Measurements from ENCODE around the gene CORO7.

The CORO7 gene

DNA sequence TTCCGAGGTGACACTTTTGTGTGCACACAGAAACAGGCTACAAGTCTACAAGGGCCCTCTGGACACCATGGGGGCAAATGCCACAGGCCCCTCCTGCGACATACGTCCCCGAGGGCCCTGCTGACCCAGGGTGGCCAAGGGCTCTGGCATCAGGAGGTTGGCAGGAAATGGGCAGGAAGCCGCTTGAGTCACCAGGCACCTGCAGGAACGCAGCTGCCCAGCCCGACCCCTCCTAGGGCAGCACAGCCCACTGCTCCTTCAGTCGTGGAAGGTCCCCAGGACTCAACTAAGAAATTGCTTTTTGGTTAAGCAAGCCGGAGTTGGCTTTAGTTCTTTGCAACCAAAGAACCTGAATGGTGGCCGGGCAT, 8.1 kb downstream of the CORO7 start:
- Histone ChIP-seq H3K27ac (ENCODE audit: low read depth, low read length) (no peak overlapping the region), H4K8ac (ENCODE audit: low read depth, low read length) (no peak overlapping the region), H3K4ac (ENCODE audit: low read depth, low read length) (no peak overlapping the region), H2BK5ac (ENCODE audit: low read length) (no peak overlapping the region), H3K4me3 (ENCODE audit: low read length) (no peak overlapping the region), H3K4me2 (ENCODE audit: low read length) (no peak overlapping the region), H4K5ac (ENCODE audit: low read length) (no peak overlapping the region), H2AK5ac (ENCODE audit: low read length) (no peak overlapping the region), H3K36me3 (ENCODE audit: control insufficient read depth, insufficient read depth, low read length) (no peaks in the 10 kb centered on the region), H3K23ac (ENCODE audit: low read length) (no peak overlapping the region), H3K18ac (ENCODE audit: low read length) (no peak overlapping the region), H3K9ac (ENCODE audit: low read length) (no peak overlapping the region), H2BK120ac (ENCODE audit: low read depth, low read length) (no peak overlapping the region), H3K27me3 (ENCODE audit: insufficient read depth, low read length, poor library complexity) (no peaks in the 10 kb centered on the region), H3K4me1 (ENCODE audit: control insufficient read depth, low read depth, low read length) (no peaks in the 10 kb centered on the region), H2BK15ac (replicated peaks; ENCODE audit: low read depth) (no peak overlapping the region), H3K56ac (ENCODE audit: low read length) (no peak overlapping the region), H3K79me2 (ENCODE audit: control insufficient read depth, insufficient read depth, low read length) (no peaks in the 10 kb centered on the region), H3K79me1 (ENCODE audit: low read length) (no peaks in the 10 kb centered on the region)
- no peak for DNase-seq
- WGBS (ENCODE audit: extremely low coverage, insufficient coverage, low lambda C conversion rate): no CpG with 5 or more reads among the region's 10 CpGs

DNA sequence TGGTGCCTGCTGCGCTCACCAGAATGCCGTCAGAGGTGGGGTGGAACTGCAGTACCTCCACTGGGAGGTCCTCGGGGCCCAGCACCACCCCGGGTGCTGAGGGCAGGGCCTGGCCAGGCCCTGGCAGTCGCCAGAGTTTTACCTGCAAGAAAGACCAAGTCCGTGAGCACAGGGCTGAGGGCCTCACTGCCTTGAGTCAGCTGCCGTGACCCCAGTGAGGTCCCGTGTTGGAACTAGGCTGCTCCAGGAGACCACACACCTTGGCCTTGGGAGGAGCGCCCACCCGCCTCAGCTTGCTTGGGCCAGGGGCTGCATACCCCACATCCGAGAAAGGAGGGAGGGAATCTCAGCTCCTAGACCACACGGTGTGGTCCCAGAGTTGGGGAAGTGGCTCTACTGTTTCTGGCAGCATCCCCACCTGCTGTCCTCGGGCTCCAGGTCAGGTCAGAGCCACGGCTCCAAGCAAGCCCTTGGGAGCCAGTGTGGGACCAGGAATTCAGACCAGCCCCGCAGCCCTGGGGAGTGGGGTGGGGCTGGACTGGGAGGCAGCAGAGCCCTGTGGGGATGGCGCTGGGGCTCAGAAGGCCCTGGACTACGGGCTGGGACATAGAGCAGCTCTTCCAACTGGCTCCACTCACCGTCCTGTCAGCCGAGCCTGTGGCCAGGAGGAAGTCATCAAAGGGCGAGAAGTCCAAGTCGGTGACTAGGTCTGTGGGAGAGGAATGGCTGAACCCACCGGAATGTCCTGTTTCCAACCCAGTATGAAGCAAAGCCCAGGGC, 8.7 kb downstream of the CORO7 start:
- no peak overlapping the region for H3K4me3 ChIP-seq (ENCODE audit: low read length)
- no peak overlapping the region for H3K9ac ChIP-seq (ENCODE audit: low read length)
- no peak overlapping the region for H3K4ac ChIP-seq (ENCODE audit: low read depth, low read length)
- no peak overlapping the region for H2AK5ac ChIP-seq (ENCODE audit: low read length)
- no peak overlapping the region for H3K4me2 ChIP-seq (ENCODE audit: low read length)
- no peak overlapping the region for H4K5ac ChIP-seq (ENCODE audit: low read length)
- no peak overlapping the region for H2BK5ac ChIP-seq (ENCODE audit: low read length)
- H3K79me2 ChIP-seq (ENCODE audit: control insufficient read depth, insufficient read depth, low read length): no peaks in the 10 kb centered on the region
- H4K8ac ChIP-seq (ENCODE audit: low read depth, low read length): no peak overlapping the region
- DNase-seq: no peak
- no CpG with 5 or more reads among the region's 22 CpGs for WGBS (ENCODE audit: extremely low coverage, insufficient coverage, low lambda C conversion rate)
- H3K56ac ChIP-seq (ENCODE audit: low read length): no peak overlapping the region
- H3K27ac ChIP-seq (ENCODE audit: low read depth, low read length): no peak overlapping the region
- no peak overlapping the region for H3K23ac ChIP-seq (ENCODE audit: low read length)
- H3K18ac ChIP-seq (ENCODE audit: low read length): no peak overlapping the region
- H3K36me3 ChIP-seq (ENCODE audit: control insufficient read depth, insufficient read depth, low read length): no peaks in the 10 kb centered on the region
- H2BK15ac ChIP-seq (replicated peaks; ENCODE audit: low read depth): no peak overlapping the region
- H2BK120ac ChIP-seq (ENCODE audit: low read depth, low read length): no peak overlapping the region
- no peaks in the 10 kb centered on the region for H3K27me3 ChIP-seq (ENCODE audit: insufficient read depth, low read length, poor library complexity)
- H3K4me1 ChIP-seq (ENCODE audit: control insufficient read depth, low read depth, low read length): no peaks in the 10 kb centered on the region
- H3K79me1 ChIP-seq (ENCODE audit: low read length): no peaks in the 10 kb centered on the region

DNA sequence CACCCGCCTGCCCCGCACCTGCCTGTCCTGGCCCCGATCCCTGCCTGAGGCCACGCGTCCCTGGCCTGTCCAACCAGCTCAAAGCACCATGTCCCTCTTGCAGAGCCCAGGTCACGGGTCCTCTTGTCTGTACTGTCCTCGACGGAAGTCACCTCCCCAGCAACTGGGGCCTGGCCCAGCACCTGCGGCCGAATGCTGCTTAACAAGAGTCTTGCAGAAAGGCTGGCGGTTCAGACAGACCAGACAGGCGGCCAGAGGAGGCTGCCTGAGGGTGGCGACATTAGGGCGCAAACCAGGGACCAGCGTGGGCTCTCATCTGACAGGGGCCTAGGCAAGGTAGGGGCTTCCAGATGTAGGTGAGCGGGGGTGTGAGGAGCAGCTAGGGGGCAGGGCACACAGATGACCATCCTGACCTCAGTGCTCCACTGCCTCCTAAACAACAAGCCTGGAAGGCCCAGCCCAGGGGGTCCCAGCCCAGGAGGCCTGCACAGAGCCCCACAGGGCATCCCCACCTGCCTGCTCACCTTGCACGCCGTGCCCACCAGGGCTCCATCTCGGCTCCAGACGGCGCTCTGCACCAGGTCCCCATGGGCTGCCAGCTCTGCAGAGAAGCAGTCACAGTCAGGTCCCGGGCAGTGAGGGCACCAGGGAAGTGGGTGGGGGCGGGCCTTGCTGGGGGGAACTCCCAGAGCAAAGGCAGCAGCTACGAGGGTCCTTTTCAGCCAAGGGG, 11.3 kb downstream of the CORO7 start:
- Histone ChIP-seq H3K4me2 (ENCODE audit: low read length) (no peak overlapping the region), H3K27ac (ENCODE audit: low read depth, low read length) (no peak overlapping the region), H2BK120ac (ENCODE audit: low read depth, low read length) (no peak overlapping the region), H3K4ac (ENCODE audit: low read depth, low read length) (no peak overlapping the region), H4K5ac (ENCODE audit: low read length) (no peak overlapping the region), H3K27me3 (ENCODE audit: insufficient read depth, low read length, poor library complexity) (no peaks in the 10 kb centered on the region), H3K56ac (ENCODE audit: low read length) (no peak overlapping the region), H3K4me1 (ENCODE audit: control insufficient read depth, low read depth, low read length) (no peaks in the 10 kb centered on the region), H3K23ac (ENCODE audit: low read length) (no peak overlapping the region), H4K8ac (ENCODE audit: low read depth, low read length) (no peak overlapping the region), H2BK15ac (replicated peaks; ENCODE audit: low read depth) (no peak overlapping the region), H2AK5ac (ENCODE audit: low read length) (no peak overlapping the region), H3K36me3 (ENCODE audit: control insufficient read depth, insufficient read depth, low read length) (no peaks in the 10 kb centered on the region), H3K18ac (ENCODE audit: low read length) (no peak overlapping the region), H3K79me2 (ENCODE audit: control insufficient read depth, insufficient read depth, low read length) (no peaks in the 10 kb centered on the region), H2BK5ac (ENCODE audit: low read length) (no peak overlapping the region), H3K4me3 (ENCODE audit: low read length) (no peak overlapping the region), H3K9ac (ENCODE audit: low read length) (no peak overlapping the region), H3K79me1 (ENCODE audit: low read length) (no peaks in the 10 kb centered on the region)
- no peak for DNase-seq
- WGBS (ENCODE audit: extremely low coverage, insufficient coverage, low lambda C conversion rate): no CpG with 5 or more reads among the region's 24 CpGs

DNA sequence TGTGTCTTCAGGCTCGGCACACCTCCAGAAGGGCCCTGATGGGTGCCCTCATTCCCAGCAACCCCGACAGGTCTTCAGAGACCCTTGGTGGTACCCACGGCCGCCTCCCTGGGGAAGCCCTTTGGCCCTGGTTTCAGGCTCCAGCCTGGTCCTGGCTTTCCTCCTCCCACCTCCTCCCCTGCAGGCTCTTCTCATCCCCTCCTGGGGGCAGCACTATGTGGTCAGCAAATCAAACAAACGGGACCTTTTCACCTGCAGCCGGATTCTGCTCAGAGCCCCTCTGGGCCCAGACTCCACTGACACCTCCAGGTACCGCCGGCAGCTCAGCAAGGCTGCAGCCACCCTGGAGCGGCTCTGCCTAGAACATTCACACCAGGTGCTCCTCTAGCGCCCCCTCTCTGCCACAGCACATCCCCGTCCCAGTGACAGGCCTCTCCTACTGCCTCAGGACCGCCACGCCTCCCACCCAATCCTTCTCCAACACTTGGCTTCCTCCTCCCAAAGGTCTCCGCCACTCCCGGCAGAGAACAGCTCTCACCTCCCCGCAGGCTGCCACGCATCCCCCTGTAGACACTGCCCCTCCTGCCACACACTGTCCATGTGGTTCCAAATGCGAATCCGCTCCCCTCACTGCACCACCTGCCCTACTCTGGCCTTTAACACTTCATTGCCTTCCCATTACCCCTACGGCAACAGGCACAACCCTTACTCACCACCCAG, 12.0 kb downstream of the CORO7 start:
- Histone ChIP-seq H3K27me3 (ENCODE audit: insufficient read depth, low read length, poor library complexity) (no peaks in the 10 kb centered on the region), H3K79me2 (ENCODE audit: control insufficient read depth, insufficient read depth, low read length) (no peaks in the 10 kb centered on the region), H2BK15ac (replicated peaks; ENCODE audit: low read depth) (no peak overlapping the region), H3K9ac (ENCODE audit: low read length) (no peak overlapping the region), H3K4me1 (ENCODE audit: control insufficient read depth, low read depth, low read length) (no peaks in the 10 kb centered on the region), H3K79me1 (ENCODE audit: low read length) (no peaks in the 10 kb centered on the region), H3K4ac (ENCODE audit: low read depth, low read length) (no peak overlapping the region), H4K5ac (ENCODE audit: low read length) (no peak overlapping the region), H3K4me3 (ENCODE audit: low read length) (no peak overlapping the region), H4K8ac (ENCODE audit: low read depth, low read length) (no peak overlapping the region), H3K56ac (ENCODE audit: low read length) (no peak overlapping the region), H3K18ac (ENCODE audit: low read length) (no peak overlapping the region), H3K4me2 (ENCODE audit: low read length) (no peak overlapping the region), H2BK120ac (ENCODE audit: low read depth, low read length) (no peak overlapping the region), H2AK5ac (ENCODE audit: low read length) (no peak overlapping the region), H3K36me3 (ENCODE audit: control insufficient read depth, insufficient read depth, low read length) (no peaks in the 10 kb centered on the region), H3K23ac (ENCODE audit: low read length) (no peak overlapping the region), H3K27ac (ENCODE audit: low read depth, low read length) (no peak overlapping the region), H2BK5ac (ENCODE audit: low read length) (no peak overlapping the region)
- WGBS (ENCODE audit: extremely low coverage, insufficient coverage, low lambda C conversion rate): no CpG with 5 or more reads among the region's 20 CpGs
- peak; percentile 89 for DNase-seq

DNA sequence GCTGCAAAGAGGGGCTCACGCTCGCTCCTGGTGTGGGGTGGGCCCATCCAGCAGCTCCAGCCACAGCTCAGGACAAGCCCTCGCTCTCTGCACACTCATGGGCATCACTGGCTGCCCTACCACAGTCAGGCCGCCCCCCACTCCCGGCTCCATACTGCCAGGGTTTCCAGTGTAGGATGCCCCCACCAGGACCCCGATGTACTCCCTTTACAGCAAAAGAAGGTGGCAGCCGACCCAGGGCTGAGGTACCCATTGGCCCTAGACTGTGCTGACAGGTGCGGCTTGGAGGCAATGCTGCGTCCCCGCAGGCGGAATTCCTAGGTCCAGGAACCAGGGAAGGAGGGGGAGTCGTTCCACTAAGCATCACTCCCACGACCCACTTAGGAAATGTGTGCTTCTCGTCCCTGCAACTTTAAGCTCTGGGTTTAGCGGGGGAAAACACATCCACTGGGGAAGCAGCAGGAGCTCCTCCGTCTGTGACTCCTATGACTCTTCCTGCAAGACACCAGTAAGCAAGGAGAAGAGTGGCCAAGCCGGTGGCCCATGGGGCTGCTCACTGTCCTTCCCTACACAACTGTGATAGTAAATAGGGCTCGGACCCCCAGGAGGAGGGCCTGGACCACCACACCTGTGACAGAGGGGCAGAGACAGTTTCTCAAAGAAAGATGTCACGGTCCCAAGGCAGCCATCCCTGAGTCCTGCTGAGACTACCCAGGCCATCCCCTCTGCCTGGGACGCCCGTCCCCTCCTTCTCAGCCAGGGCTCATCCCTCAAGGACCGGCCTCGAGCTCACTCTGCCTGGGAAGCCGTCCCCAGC, 13.1 kb downstream of the CORO7 start:
- H3K79me1 ChIP-seq (ENCODE audit: low read length): no peaks in the 10 kb centered on the region
- DNase-seq: no peak
- no peak overlapping the region for H3K9ac ChIP-seq (ENCODE audit: low read length)
- no CpG with 5 or more reads among the region's 24 CpGs for WGBS (ENCODE audit: extremely low coverage, insufficient coverage, low lambda C conversion rate)
- H2BK15ac ChIP-seq (replicated peaks; ENCODE audit: low read depth): no peak overlapping the region
- no peak overlapping the region for H4K8ac ChIP-seq (ENCODE audit: low read depth, low read length)
- no peak overlapping the region for H3K4me3 ChIP-seq (ENCODE audit: low read length)
- H3K4me2 ChIP-seq (ENCODE audit: low read length): no peak overlapping the region
- no peaks in the 10 kb centered on the region for H3K27me3 ChIP-seq (ENCODE audit: insufficient read depth, low read length, poor library complexity)
- no peak overlapping the region for H3K56ac ChIP-seq (ENCODE audit: low read length)
- no peak overlapping the region for H3K4ac ChIP-seq (ENCODE audit: low read depth, low read length)
- H2BK5ac ChIP-seq (ENCODE audit: low read length): no peak overlapping the region
- H3K18ac ChIP-seq (ENCODE audit: low read length): no peak overlapping the region
- H3K79me2 ChIP-seq (ENCODE audit: control insufficient read depth, insufficient read depth, low read length): no peaks in the 10 kb centered on the region
- H4K5ac ChIP-seq (ENCODE audit: low read length): no peak overlapping the region
- no peak overlapping the region for H2BK120ac ChIP-seq (ENCODE audit: low read depth, low read length)
- no peaks in the 10 kb centered on the region for H3K36me3 ChIP-seq (ENCODE audit: control insufficient read depth, insufficient read depth, low read length)
- H2AK5ac ChIP-seq (ENCODE audit: low read length): no peak overlapping the region
- no peak overlapping the region for H3K23ac ChIP-seq (ENCODE audit: low read length)
- H3K27ac ChIP-seq (ENCODE audit: low read depth, low read length): no peak overlapping the region
- H3K4me1 ChIP-seq (ENCODE audit: control insufficient read depth, low read depth, low read length): no peaks in the 10 kb centered on the region

Data from mesendoderm (in vitro differentiated cells).